Measurements from ENCODE around the gene ADSS1.

The ADSS1 gene

DNA sequence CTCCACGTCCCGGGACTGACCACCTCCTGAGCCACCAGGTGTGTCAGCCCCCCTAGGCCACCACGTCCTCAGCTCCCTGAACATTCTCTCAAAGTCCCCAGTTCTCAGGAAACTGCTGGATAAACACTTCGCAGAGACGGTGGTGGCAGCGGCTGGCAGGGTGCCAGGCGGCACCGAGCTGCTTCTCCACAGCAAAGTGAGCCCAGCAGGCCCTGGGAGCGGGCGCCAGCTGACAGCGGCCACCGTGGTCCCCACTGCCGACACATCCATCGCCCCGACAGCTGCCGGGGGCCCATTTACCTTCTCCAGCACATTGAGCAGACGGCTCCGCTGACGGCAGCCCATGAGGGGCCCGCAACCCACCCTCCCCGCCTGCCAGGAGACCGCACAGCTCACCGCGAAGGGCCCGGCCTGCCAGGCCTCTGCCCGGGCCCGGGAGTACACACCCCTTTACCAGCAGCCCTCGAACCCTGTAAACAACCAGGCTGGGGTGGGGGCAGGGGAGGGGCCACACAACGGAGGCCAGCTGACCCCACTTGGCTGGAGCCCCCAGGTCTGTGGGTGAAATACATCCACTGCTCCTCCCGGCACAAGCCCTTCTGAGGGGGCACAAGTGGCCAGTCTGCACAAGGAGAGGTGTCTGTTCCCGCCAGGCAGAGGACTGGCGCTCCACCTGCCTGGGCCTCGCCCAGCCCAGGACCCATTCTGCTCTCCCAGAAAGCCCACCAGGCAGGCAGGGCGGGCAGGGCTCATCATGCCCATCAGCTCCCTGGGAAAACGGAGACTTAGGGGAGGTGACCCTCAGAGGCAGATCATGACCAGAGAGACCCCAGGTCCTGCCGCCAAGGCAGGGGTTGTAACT is 61.0 kb downstream of the ADSS1 start:
- DNase-seq: no peak

GRCh38 chr14:104785708-104786080 is 61.7 kb downstream of the ADSS1 start:
- DNase-seq: no peak

- DNase-seq: no peak
Observed at GRCh38 chr14:104786091-104786586, 62.1 kb downstream of the ADSS1 start.

DNA sequence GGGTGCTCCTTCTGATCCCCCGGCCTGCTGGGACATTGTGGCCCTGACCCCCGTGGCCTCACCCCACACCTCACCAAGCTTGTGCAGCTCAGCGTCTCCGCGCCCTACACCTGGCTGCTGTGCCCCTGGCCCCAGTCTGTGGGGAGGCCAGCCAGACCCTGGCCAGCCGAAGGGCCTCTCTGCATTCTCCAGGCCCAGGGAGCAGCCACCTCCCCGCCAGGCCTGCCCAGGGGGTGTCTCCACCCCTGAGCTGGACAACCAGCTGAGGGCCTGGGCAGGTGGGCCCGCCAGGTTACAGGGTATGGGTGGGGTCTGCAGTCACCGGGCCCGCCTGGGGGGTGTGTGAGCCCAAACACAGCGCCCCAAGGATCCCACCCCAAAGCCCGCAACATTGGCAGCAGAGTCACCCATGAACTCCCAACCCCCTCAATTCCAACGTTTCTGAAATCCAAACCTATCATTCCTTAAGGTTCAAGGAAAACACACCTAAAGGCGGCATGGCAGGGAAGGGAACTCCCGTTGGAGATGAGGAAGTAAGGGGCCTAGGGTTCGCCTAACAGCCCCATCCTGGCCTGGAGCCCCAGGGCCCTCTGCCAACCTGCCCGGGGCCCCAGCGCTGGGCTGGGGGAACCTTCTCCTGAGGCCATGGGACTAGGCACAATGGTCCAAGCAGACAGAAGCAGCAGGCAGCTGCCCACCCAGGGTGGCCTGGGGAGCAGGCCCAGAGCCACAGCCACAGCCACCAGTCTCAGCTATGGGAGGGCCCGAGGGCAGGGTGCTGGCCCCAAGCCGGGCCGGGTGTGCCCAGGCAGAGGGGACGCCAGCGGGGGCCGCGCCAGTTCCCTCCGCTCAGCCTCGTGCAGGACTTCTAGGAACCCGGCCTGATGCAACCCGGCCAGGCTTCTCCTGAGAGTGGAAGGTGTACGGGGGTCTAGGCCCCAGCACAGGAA is 63.0 kb downstream of the ADSS1 start:
- no peak for DNase-seq

- DNase-seq: no peak
Observed at GRCh38 chr14:104787736-104788135, 63.7 kb downstream of the ADSS1 start.

- no peak for DNase-seq
Observed at GRCh38 chr14:104788161-104788818, 64.3 kb downstream of the ADSS1 start.

DNA sequence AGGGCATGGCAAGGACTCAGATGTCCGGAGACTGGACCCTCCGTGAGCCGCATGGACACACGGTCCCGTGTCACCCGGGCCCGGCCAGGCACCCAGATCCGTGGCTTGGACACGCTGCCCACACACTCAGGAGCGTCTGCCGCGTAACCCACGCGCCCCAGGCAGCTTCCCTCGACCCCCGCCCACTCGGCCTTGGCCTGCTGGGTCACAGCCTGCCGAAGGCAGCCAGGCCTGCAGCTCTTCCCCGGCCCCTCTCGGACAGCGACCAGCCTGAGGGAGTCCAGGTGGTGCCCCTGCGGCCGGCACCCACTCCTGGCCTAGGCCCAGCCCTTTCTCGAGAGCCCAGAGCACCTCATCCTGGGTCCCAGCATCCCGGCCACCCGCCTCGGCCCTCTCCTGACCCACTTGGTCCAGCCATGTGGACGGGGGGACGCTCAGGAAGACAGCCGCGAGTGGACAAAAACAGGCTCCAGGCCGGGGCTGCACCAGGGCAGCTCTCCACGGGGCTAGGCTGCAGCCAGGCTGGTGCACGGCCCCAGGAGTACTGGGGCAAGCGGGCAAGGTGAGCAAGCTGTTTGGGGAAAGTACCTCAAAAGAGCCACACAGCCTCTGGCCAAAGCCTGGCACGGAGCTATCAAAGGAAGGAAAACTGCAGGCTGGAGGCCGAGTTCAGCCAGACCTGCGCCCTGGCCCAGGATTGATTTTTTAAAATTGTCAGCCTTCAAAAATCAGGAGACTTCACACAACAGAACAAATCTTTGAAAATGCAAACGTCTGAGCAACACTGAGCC is 65.0 kb downstream of the ADSS1 start:
- no peak for DNase-seq

DNA sequence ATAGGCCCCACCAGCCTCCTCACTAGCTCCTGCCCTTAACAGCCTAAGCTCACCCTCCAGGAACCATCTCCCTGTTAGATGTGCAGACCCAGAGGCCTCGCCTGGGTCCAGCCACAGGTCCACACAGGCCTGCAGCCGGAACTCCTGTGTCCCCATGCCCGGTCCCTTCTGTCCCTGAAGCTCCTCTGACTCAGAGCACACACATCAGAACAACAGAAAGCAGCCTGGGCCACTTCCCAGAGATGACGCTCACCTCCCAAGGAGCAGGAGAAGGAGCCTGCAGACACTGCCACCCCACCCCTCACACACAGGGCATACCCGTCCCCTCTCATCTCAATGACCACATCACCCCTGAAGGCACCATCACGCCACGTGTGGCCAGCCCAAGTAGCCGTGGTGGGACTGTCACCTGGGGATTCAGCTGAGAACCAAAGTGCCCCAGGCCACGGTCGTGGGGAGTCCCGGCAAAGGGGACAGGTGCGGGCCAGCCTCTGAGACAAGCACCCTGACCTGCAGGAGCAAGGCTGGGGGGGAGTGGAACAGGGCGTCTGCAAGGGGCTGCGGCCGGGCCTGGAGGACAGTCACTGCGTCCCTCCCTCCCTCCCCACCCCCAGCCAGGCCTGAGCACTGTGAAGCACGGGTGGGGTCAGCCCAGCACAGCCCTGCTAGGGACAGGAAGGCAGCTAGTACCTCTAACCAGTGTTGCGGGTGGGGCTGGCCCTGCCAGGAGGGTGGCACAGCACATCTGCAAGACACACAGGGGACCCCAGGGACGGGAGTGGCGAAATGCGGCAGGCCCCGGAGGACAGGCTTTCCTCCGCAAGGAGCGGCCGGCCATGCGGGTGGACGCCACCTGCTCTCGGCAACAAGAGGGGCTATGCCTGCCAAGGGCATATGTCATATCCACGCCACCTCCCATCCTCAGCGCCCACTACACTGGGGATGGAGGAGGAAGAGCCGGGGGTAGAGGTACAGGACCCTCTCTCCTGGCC is 66.0 kb downstream of the ADSS1 start:
- DNase-seq: no peak

GRCh38 chr14:104791425-104791824 is 67.4 kb downstream of the ADSS1 start:
- DNase-seq: no peak

- no peak for DNase-seq
Observed at GRCh38 chr14:104792101-104792884, 68.3 kb downstream of the ADSS1 start.

DNA sequence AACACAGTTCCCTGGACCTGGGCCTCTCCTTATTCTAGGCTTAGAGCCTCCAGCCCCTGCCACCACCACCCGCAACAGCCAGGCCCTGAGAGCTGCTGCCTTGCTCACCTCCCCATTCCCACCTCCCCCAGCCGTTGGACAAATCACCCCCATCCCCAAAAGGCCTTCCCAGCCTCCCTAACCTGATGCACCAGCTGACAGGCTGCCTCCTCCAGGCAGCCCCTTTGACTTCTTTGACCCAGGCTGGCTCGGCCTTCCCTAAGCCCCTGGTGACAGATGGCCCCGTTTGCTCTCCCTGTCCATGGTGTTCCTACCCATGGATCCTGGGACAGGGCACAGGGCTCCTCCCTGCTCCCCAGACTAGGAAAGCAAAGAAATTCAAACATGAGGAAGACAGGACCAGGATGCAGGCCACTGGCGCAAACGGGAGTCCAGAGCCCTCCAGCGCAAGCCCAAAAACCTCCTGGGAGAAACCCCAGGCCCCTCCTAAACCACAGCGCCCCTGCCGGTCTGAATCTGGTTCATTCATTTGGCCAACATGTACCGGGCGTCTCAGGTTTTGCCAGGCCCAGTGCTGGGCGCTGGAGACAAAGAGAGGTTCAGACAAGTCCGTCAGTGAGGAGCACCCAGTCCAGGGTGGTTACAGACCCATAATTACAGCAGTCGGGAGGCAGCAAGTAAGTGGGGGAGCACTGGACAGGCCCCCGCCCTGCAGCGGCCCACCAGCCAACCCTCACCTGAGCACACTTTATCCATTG is 69.1 kb downstream of the ADSS1 start:
- no peak for DNase-seq

- no peak for DNase-seq
Observed at GRCh38 chr14:104793703-104793959, 69.6 kb downstream of the ADSS1 start.

DNA sequence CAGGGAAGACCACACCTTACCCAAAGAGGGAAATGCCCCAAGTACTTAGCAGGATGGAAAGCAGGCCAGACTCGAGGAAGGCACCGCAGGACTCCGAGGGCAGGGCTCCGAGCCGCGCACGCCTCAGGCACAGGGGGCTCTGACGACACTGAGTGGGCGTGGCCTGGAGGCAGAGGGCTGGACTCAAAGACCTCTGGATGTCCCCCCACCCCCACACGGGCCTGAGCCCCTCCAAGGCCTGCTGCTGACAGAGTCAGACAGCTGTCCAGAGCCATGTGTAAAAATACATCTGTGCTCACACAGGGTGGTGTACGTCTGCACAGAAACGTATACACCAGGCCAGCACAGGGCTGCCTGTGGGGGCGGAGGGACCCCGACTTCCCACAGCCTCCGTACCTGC is 70.1 kb downstream of the ADSS1 start:
- no peak for DNase-seq

DNA sequence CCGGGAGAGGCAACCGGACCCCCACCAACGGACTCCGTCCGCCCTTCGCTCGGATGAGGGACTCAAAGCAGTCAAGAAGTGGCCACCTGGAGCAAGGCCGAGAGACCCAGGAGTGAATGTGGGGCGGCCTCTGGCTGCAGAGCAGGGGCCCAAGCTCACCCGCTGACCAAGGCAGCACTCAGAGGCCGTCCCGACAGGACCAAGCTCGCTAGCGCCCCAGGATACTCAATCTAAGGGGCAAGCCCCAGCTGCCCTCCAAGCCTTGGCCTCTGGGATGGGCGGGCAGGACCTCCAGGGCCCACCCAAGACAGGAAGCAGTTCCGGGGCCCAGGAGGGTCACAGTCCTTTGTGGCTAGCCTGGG is 70.6 kb downstream of the ADSS1 start:
- no peak for DNase-seq

- peak in 1 of 2 experiments; percentile 9 for DNase-seq
Observed at GRCh38 chr14:104794993-104795780, 71.2 kb downstream of the ADSS1 start, which contains the start of gene AKT1. Gene AKT1, minus strand, starts transcription at chr14:104795748. Its CDS starts 3,105 bp downstream, at chr14:104792643.

GRCh38 chr14:104795781-104796686 is 72.0 kb downstream of the ADSS1 start:
- peak in 1 of 2 experiments; percentile 16 for DNase-seq

GRCh38 chr14:104796687-104797081 is 72.7 kb downstream of the ADSS1 start:
- no peak for DNase-seq
